Stimulated activated CD8-positive, alpha-beta memory T cell treated with anti-CD3 and anti-CD28 coated beads, Interleukin-15, amount 100 ng/mL, for 1 hour (primary cell): ENCODE measurements around the gene PLA2G12B.
"Not testable (repeated sequence)": the region's sequence is repeated elsewhere in the genome, so short reads cannot be mapped to it uniquely, and the experiment has no call there.

ENCODE experiments used
- DNase-seq: peaks from one replicate; pipeline ENCODE4 v3.0.0-alpha.2; 2020; ENCODE audit warnings: low read depth

The PLA2G12B gene

DNA sequence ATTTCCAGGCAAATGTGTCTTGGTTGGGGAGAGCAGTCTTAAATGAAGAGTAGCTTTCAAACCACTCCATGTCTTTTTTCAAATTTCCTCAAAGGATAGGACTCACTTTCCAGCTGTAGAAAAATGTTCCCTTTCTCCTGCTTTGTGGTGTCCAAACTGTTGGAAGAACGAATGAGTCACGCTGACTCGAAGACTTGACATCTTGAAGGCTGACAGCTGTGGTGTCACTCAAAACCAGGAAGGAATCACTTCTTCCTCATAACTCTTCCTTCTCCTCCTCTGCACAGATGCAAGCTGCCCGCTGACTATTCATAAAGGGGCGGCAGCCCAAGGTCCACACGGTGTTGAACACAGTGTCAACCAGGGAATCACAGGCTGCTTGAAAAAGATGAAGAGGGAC, 19.2 kb downstream of the PLA2G12B start:
- no peak for DNase-seq

DNA sequence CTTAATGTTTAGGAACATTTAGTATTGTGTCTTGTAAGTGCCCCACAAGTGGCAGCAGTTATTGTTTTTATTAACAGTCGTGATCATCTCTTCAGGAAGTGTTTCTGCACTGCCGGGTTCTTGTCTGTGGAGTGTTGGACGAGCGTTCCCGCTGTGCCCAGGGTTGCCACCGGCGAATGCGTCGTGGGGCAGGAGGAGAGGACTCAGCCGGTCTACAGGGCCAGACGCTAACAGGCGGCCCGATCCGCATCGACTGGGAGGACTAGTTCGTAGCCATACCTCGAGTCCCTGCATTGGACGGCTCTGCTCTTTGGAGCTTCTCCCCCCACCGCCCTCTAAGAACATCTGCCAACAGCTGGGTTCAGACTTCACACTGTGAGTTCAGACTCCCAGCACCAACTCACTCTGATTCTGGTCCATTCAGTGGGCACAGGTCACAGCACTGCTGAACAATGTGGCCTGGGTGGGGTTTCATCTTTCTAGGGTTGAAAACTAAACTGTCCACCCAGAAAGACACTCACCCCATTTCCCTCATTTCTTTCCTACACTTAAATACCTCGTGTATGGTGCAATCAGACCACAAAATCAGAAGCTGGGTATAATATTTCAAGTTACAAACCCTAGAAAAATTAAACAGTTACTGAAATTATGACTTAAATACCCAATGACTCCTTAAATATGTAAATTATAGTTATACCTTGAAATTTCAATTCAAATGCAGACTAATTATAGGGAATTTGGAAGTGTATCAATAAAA, 22.2 kb downstream of the PLA2G12B start:
- no peak for DNase-seq

DNA sequence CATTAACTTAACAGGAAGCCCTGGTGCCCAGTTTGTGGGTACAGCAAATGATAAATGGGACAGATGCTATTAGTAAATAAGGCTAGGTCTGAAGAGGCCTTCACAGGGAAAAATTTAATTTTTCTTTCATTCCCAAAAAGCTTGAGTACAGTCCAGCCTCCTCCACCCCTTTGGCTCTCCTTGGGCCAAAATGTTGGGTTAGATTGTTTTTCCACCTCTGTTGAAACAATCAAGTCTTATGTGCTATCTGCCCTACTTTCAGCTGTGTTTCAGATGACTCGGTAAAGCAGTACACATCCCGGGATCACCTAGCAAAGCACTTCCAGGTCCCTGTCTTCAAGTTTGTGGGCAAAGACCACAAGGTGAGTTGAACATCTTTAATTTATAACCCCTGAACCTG, 24.3 kb downstream of the PLA2G12B start:
- DNase-seq: no peak

DNA sequence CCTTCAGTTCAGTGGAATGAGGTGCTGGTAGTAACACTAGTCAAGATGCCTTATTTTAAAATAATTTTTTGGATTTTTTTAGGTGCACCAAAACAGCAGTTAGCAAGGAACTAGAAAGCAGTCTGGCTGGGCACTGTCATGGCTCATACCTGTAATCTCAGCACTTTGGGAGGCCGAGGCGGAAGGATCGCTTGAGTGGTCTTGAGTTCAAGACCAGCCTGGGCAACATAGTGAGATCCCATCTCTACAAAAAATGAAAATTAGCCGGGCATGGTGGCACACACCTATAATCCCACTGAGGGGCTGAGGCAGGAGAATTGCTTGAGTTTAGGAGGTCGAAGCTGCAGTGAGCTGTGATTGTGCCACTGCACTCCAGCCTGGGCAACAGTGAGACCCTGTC, 25.8 kb downstream of the PLA2G12B start:
- DNase-seq: no peak

DNA sequence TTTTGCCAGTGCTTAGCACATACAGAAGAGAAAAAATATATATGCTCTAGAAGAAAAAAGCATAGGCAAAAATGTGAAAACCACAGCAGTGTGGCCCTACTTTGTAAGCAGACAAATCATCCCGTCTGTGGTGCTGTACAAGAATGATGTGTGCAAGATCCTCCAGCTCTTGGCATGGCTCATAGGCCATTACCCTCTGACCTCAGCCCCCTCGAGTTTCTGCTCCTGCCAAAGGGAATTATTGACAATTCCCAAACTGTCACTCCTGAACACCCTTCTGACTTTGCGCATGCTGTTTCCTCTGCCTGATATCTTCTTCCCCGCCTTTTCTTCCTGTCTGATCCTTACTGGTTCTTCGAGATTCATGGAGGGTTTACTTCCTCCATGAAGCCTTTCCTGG, 27.1 kb downstream of the PLA2G12B start:
- DNase-seq: no peak

DNA sequence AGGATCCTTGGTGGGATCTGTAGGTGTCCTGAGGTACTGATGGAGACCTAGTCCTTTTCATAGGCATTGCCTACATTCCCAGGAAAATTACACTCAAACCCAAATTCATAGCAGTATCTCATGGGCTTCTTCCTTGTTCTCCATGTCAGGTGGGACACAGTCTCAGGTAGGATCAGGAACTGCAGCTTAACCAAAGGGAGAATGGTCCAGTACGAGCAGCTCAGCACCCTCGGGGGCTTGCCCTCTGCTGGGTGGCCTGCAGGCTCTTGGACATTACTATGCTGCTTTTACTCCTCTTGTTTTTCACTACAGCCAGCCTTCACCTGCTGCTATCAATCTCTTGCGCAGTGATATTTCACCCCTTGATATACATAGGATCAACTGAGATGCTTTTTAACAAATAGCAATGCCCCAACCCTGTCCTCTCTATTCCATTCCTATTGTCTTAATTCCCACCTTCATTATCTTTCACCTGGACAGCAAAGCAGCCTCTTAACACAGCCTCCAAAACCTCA, 28.6 kb downstream of the PLA2G12B start:
- no peak for DNase-seq

DNA sequence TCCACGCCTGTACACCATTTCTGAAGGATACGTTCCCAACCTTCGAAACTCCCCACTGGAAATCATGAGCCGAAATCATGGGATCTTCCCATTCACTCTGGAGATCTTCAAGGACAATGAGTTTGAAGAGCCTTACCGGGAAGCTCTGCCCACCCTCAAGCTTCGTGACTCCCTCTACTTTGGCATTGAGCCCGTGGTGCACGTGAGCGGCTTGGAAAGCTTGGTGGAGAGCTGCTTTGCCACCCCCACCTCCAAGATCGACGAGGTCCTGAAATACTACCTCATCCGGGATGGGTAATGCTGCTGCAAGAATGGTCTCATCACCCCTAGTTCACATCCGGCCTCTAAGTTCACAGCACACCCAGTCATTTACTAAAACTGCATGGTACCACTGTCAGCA, 30.3 kb downstream of the PLA2G12B start:
- DNase-seq: no peak

DNA sequence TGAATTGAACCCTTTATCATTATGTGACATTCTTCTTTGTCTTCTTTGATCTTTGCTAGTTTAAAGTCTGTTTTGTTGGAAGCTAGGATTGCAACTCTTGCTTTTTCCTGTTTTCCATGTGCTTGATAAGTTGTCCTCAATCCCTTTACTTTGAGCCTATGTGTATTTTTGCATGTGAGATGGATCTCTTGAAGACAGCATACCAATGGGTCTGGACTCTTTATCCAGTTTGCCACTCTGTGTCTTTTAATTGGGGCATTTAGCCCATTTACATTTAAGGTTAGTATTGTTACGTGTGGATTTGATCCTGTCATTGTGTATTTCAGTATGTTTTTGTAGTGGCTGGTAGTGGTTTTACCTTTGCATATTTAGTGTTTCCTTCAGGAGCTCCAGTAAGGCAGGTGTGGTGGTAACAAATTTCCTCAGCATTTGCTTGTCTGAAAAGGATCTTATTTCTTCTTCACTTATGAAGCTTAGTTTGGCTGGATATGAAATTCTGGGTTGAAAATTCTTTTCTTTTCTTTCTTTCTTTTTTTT, 33.4 kb downstream of the PLA2G12B start:
- DNase-seq: not testable (repeated sequence)

DNA sequence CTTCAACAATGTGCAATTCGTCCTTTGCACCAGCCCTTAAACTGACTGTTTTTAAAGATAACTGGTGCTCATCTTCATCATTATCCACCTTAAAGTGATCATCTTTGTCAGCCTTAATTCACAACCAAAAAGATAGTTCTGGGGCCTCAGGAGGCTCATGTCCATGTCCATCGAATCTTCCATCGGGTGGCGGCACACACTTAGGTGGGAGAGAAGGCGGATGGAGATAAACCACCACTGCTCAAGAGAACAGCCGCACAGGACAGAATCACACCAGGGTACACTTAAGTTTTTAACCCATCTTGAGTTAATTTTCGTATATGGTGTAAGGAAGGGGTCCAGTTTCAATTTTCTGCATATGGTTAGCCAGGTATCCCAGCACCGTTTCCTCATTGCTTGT, 36.3 kb downstream of the PLA2G12B start:
- DNase-seq: no peak

DNA sequence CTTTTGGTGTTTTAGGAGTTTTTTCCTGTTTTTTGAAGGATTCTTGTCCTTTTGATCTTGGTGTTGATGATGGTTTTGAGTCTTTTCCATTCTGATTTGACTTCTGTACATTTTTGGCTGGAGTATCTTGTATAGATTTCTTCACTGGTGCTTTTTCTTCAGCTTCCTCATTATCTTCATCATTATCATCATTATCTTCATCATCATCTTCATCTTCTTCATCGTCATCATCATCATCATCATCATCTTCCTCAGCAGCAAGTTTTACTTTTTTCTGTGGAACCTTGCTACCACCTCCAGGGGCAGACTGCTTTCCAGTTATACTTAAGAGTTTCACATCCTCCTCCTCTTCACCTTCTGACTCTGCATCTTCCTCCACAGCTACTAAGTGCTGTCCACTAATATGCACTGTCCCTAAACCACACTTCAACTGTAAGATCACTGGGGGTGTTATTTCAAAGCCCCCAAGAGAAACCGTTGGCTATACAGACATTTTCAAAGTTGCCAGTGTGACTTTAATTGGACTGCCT, 36.7 kb downstream of the PLA2G12B start:
- DNase-seq: not testable (repeated sequence)

DNA sequence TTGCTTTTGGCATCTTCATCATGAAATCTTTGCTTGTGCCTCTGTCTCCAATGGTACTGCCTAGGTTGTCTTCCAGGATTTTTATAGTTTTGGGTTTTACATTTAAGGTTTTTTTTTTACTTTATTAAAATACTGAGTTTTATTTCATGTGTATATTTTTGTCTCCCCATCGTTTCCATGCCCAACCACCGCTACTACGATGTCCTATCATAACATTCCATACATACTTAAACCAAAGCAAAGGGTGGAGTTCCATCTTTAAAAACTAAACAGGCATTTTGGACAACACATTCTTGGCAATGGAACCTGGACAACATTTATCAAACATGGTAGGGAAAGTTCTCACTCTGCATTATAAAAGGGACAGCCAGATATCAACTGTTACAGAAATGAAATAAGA, 37.4 kb downstream of the PLA2G12B start:
- DNase-seq: not testable (repeated sequence)

DNA sequence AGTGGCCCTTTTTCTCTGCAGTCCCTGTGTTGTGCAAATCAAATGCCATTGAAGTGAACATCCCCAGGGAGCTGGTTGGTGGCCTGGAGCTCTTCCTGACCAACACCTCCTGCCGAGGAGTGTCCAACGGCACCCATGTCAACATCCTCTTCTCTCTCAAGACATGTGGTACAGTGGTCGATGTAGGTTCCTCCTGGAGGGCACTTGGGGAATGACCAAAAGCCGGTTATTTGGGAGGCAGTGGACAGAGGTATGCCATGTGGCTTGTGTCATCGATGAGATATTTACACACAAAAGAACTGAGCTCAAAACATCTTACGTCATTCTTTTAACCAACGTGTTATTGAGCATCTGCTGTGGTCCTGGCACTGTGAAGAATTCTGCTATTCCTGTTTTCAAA, 41.3 kb downstream of the PLA2G12B start:
- DNase-seq: no peak

DNA sequence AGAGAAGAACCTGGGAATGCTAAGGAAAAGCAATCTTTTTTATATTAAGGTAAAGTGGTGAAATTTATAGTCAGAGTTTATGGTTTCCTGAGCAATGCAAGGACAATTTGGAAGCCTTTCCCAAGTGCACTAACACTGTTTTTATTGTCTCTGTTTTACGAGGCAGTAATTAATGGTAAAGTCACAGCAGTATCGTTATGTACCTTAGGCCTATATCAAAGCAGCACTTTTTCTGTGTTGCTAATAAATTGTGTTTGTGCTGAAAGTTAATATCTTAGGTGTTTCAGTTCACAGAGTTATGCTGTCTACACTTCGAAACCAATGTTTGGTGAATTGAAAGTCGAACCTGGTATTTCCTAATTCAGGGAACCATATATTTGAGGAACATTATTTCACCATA, 41.9 kb downstream of the PLA2G12B start:
- no peak for DNase-seq

DNA sequence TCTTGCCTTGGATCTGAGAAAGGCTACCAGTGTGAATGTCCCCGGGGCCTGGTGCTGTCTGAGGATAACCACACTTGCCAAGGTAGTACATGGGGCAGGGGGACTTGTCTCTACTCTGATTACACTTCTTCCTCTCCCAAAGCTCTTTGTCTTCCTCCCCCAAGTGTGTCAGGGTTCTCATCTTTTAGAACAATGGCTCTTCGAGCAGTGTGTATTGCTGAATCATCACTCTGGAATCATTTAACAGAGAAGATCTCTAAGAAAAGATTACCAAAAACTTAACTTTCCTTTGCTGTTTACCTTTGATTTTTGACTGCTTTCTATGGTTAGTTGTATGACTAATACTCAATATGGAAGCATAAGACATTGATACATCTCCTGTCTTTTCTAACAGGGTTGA, 42.8 kb downstream of the PLA2G12B start:
- DNase-seq: no peak

DNA sequence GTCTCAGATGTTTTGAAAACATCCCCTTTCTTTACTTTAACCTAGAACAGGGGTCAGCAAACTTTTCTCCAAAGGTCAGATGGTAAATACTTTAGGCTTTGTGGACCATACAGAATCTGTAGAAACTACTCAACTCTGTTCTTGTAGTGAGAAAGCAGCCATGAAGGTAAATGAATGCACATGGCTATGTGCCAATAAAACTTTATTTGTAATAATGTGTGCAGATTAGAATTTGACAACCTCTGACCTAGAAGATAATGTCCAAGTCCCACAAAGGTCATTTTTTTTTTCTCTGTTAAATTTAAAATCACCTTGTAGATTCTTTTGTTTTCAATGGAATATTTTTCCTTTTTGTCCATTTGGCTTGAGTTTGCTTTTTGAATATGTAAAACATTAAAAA, 43.9 kb downstream of the PLA2G12B start:
- DNase-seq: no peak

DNA sequence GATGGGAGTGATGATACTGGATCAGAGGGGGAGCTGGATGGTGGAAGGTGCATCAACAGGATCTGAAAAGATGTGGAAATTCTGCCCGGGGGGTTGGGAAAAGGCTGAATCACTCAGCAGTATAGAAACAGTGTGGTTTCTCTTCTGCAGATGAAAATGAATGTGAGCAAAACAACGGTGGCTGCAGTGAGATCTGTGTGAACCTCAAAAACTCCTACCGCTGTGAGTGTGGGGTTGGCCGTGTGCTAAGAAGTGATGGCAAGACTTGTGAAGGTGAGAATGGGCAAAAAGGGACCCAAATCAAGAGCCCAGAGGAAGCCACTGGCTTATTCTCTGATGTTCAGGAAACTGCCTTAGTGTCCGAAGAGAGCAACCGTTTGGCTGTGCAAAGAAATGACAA, 48.2 kb downstream of the PLA2G12B start:
- no peak for DNase-seq

DNA sequence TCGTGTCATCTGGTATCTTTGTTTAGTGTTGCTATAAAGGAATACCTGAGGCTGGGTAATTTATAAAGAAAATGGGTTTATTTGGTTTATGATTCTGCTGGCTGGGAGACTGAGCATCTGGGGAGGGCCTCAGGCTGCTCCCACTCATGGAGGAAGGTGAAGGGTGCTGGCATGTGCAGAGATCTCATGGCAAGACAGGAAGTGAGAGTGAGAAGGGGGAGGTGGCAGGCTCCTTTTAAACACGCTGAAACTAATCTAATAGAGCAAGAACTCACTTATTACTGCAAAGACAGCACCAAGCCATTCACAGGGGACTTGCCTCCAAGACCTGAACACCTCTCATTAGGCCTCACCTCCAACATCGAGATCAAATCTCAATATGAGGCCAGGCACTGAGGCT, 49.8 kb downstream of the PLA2G12B start:
- no peak for DNase-seq

DNA sequence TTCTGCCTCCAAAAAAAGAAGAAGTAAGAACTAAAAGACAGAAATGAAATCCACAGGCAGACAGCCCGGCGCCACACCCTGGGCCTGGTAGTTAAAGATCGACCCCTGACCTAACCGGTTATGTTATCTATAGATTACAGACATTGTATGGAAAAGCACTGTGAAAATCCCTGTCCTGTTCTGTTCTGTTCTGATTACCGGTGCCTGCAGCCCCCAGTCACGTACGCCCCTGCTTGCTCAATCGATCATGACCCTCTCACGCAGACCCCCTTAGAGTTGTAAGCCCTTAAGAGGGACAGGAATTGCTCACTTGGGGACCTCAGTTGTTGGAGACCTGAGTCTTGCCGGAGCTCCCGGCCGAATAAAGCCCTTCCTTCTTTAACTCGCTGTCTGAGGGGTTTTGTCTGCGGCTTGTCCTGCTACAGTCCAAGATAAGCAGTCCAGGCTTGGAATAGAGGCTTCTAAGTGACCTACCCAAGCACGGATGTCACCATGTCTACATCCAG, 50.6 kb downstream of the PLA2G12B start:
- DNase-seq: not testable (repeated sequence)

DNA sequence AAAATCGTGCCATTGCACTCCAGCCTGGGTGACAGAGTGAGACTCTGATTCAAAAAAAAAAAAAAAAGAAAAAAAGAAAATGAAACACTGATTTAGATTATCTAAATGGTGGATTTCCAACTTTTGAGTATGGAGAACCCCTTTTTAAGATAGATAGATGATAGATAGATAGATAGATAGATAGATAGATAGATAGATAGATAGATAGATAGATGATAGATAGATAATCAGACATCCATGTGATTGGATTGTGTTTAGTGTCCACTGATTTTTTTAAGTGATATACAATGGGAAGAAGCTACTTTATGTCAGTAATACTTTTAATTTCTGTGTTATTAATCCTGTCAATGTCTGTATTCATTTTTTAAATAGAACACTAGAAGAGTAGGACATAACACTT, 55.1 kb downstream of the PLA2G12B start:
- no peak for DNase-seq

DNA sequence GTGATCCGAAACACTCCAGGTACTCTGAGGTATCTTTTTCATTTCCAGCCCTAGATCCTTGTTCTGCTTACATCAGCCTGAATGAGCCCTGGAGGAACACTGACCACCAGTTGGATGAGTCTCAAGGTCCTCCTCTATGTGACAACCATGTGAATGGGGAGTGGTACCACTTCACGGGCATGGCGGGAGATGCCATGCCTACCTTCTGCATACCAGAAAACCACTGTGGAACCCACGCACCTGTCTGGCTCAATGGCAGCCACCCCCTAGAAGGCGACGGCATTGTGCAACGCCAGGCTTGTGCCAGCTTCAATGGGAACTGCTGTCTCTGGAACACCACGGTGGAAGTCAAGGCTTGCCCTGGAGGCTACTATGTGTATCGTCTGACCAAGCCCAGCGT, 56.0 kb downstream of the PLA2G12B start:
- no peak for DNase-seq

DNA sequence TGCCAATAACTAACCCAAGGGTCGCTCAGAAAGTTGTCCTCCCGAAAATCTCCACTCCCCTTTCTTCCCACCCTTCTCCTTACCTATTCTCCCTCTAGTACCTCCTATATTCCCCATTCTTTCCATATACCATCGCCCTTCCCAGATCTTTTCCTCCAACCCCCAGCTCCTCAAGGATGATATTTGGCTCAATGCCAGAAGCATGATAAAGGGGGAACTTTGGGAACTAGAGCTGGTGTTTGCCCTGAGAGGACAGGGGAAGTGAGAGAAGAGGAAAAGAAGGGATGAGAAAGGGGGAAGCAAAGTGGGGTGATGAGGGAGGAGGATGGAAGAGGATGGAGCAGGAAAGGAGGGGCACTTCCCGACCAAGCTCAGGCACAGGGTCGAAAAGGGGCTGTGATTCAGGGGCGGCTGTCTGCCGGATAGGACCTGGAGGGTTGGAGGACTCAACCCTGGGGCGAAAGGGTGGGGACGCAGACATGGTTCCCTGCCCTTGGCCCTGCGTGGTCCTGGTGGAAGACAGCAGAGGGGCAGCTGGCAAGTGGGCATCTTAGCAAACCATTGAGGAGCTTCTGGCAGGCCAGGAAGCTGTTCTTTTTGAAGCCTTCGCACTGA, 59.3 kb downstream of the PLA2G12B start:
- no peak for DNase-seq

DNA sequence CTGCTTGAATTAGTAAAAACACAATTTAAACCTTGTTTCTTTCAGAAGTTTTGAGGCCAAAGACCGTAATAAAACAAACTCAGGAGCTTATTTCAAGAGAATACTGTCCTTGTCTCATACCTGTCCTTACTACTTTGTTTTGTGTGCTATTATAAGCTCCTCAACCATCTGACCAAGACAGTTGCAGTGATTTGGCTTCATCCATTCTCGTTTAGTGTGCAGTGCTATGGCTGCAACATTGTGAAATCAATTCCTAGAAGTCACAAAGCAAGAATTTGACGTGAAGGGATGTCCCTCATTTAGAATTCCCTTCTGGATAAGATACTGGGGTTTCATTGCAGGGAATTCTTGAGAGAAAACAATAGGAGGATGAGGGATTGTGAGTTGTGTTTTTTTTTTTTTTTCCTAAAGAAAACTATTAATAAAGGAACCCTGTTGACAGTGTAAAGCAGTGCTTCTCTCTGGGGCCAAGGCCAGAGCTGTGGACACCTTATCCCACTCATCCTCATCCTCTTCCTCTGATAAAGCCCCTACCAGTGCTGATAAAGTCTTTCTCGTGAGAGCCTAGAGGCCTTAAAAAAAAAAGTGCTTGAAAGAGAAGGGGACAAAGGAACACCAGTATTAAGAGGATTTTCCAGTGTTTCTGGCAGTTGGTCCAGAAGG, 61.3 kb downstream of the PLA2G12B start, which contains the start of gene OIT3:
Gene OIT3 (plus strand): TSS at position 604 of the 663 bp plus-strand sequence. CDS start 60 bp downstream, outside the sequence.
- DNase-seq: no peak
